IMR-90 (cell line): ENCODE measurements around the gene DCTN1. TPM values are rescaled to one million over a fixed set of nuclear protein-coding genes. Genes with fewer than 3 reads are reported as not detected.

Source experiments
- ATAC-seq: fragments of 200-7000 bp; cut with Tn5 transposase; 2 replicates; pipeline ENCODE4 v1.9.1; 2020; ENCODE audit warnings: low read depth, mild to moderate bottlenecking, moderate library complexity
- BruUV-seq: library from RNA; stranded (reverse); fragments of 400-500 nt; replicated peaks from 2 replicates; lab custom pipeline; 2021; lab: Mats Ljungman, UMichigan
- CTCF ChIA-PET: fragments of 300-600 bp; formaldehyde crosslinking; extraction: SDS; loops from one replicate; lab custom pipeline; 2021; ENCODE audit warnings: antibody characterized with exemption; lab: Yijun Ruan, JAX
- POLR2A ChIA-PET: fragments of 300-600 bp; sonication (Branson Sonifier 250); formaldehyde crosslinking; loops from one replicate; lab custom pipeline; 2022; ENCODE audit warnings: antibody characterized with exemption; ENCODE audit not compliant: unreplicated experiment; lab: Charles Lee
- DNase-seq: peaks from one replicate; pipeline ENCODE4 v3.0.0; 2013
- H2AFZ ChIP-seq: replicated peaks from 2 replicates; pipeline ENCODE3; 2013; ENCODE audit warnings: low read length, mild to moderate bottlenecking; ENCODE audit not compliant: poor library complexity
- H2AK5ac ChIP-seq: 2 replicates; pipeline ENCODE4 v1.6.1; 2013; ENCODE audit warnings: low read depth, low read length, inconsistent platforms
- H2AK9ac ChIP-seq: replicated peaks from 2 replicates; pipeline ENCODE3; 2013; ENCODE audit warnings: mild to moderate bottlenecking, low read depth, low read length, moderate library complexity; ENCODE audit not compliant: poor library complexity
- H2BK120ac ChIP-seq: 2 replicates; pipeline ENCODE4 v1.6.1; 2013; ENCODE audit warnings: low read depth, low read length, inconsistent platforms
- H2BK15ac ChIP-seq: 3 replicates; pipeline ENCODE4 v1.6.1; 2013; ENCODE audit warnings: low read depth, low read length, inconsistent platforms
- H2BK20ac ChIP-seq: 2 replicates; pipeline ENCODE4 v1.6.1; 2013; ENCODE audit warnings: low read depth, mild to moderate bottlenecking, inconsistent platforms, low read length, moderate library complexity
- H2BK5ac ChIP-seq: 2 replicates; pipeline ENCODE4 v1.6.1; 2013; ENCODE audit warnings: mild to moderate bottlenecking, low read depth, low read length, inconsistent platforms; ENCODE audit not compliant: poor library complexity, severe bottlenecking
- H3K14ac ChIP-seq: replicated peaks from 2 replicates; pipeline ENCODE4 v1.6.1; 2013; ENCODE audit warnings: low read depth, low read length, inconsistent platforms
- H3K18ac ChIP-seq: 2 replicates; pipeline ENCODE4 v1.6.1; 2013; ENCODE audit warnings: low read depth, low read length, control low read depth
- H3K23ac ChIP-seq: 2 replicates; pipeline ENCODE4 v1.6.1; 2013; ENCODE audit warnings: low read depth, low read length, inconsistent platforms
- H3K27ac ChIP-seq: 2 replicates; pipeline ENCODE4 v1.5.1; 2013; ENCODE audit warnings: mild to moderate bottlenecking, control low read depth, low read length; ENCODE audit not compliant: insufficient read depth
- H3K27me3 ChIP-seq: 2 replicates; pipeline ENCODE4 v1.6.1; 2013; ENCODE audit warnings: low read length; ENCODE audit not compliant: control insufficient read depth, insufficient read depth
- H3K36me3 ChIP-seq: 2 replicates; pipeline ENCODE4 v1.6.1; 2013; ENCODE audit warnings: low read length, mixed read lengths; ENCODE audit not compliant: control insufficient read depth, insufficient read depth
- H3K4ac ChIP-seq: 2 replicates; pipeline ENCODE4 v1.6.1; 2013; ENCODE audit warnings: low read depth, low read length, inconsistent platforms
- H3K4me1 ChIP-seq: 2 replicates; pipeline ENCODE4 v1.6.1; 2013; ENCODE audit warnings: low read length, mixed read lengths; ENCODE audit not compliant: control insufficient read depth, insufficient read depth
- H3K4me2 ChIP-seq: 2 replicates; pipeline ENCODE4 v1.6.1; 2013; ENCODE audit warnings: low read depth, mild to moderate bottlenecking, control low read depth, low read length, moderate library complexity
- H3K4me3 ChIP-seq: 2 replicates; pipeline ENCODE4 v1.5.1; 2013; ENCODE audit warnings: low read depth, mild to moderate bottlenecking, control low read depth, low read length, moderate library complexity; ENCODE audit not compliant: insufficient read depth
- H3K56ac ChIP-seq: 2 replicates; pipeline ENCODE4 v1.6.1; 2013; ENCODE audit warnings: low read length, inconsistent platforms; ENCODE audit not compliant: insufficient read depth; ENCODE audit errors: extremely low read depth
- H3K79me1 ChIP-seq, 2 experiments: 2 replicates each; pipeline ENCODE4 v1.6.1; 2013; ENCODE audit warnings: low read length in 2 of 2, inconsistent platforms in 1 of 2, low read depth in 1 of 2
- H3K9ac ChIP-seq: 2 replicates; pipeline ENCODE4 v1.6.1; 2013; ENCODE audit warnings: low read depth, low read length, control low read depth
- H3K9me1 ChIP-seq: 2 replicates; pipeline ENCODE4 v1.6.1; 2013; ENCODE audit warnings: low read length, inconsistent platforms; ENCODE audit not compliant: insufficient read depth
- H3K9me3 ChIP-seq: 2 replicates; pipeline ENCODE4 v1.6.1; 2013; ENCODE audit warnings: low read length; ENCODE audit not compliant: control insufficient read depth, insufficient read depth
- H4K20me1 ChIP-seq: 2 replicates; pipeline ENCODE4 v1.6.1; 2013; ENCODE audit warnings: low read length, inconsistent platforms; ENCODE audit not compliant: insufficient read depth
- H4K5ac ChIP-seq: 2 replicates; pipeline ENCODE4 v1.6.1; 2013; ENCODE audit warnings: mild to moderate bottlenecking, low read depth, low read length, control low read depth
- H4K8ac ChIP-seq, 2 experiments: 2 replicates each; pipeline ENCODE4 v1.6.1; 2013; ENCODE audit warnings: low read depth in 2 of 2, low read length in 2 of 2, control low read depth in 1 of 2, inconsistent platforms in 1 of 2
- H4K91ac ChIP-seq: 2 replicates; pipeline ENCODE4 v1.6.1; 2013; ENCODE audit warnings: low read depth, low read length, inconsistent platforms; ENCODE audit not compliant: insufficient read depth
- BHLHE40 ChIP-seq: fragments of 150-350 bp; IDR thresholded peaks from 2 replicates; pipeline ENCODE4 v1.6.1; 2016; ENCODE audit warnings: mild to moderate bottlenecking, low read depth, low read length
- CEBPB ChIP-seq: IDR thresholded peaks from 2 replicates; pipeline ENCODE4 v1.6.1; 2012; ENCODE audit warnings: low read depth, low read length, improper control_type of control experiment
- CHD1 ChIP-seq: IDR thresholded peaks from 2 replicates; pipeline ENCODE4 v1.6.1; 2012; ENCODE audit warnings: low read depth, low read length, improper control_type of control experiment
- FOS ChIP-seq: fragments of 150-350 bp; IDR thresholded peaks from 2 replicates; pipeline ENCODE4 v1.6.1; 2016; ENCODE audit warnings: low read depth, low read length
- MAFK ChIP-seq: IDR thresholded peaks from 2 replicates; pipeline ENCODE4 v1.6.1; 2012; ENCODE audit warnings: low read depth, low read length, improper control_type of control experiment
- MAZ ChIP-seq: IDR thresholded peaks from 2 replicates; pipeline ENCODE4 v1.6.1; 2012; ENCODE audit warnings: low read depth, mild to moderate bottlenecking, low read length, improper control_type of control experiment, moderate library complexity, borderline replicate concordance
- MXI1 ChIP-seq: IDR thresholded peaks from 2 replicates; pipeline ENCODE4 v1.6.1; 2012; ENCODE audit warnings: low read depth, mild to moderate bottlenecking, low read length, moderate library complexity, borderline replicate concordance
- NFE2L2 ChIP-seq: fragments of 150-350 bp; IDR thresholded peaks from 2 replicates; pipeline ENCODE4 v1.6.1; 2016; ENCODE audit warnings: low read depth, mild to moderate bottlenecking, low read length
- POLR2A ChIP-seq: IDR thresholded peaks from 2 replicates; pipeline ENCODE4 v1.6.1; 2012; ENCODE audit warnings: mild to moderate bottlenecking, low read depth, low read length
- RAD21 ChIP-seq: IDR thresholded peaks from 2 replicates; pipeline ENCODE4 v1.6.1; 2012; ENCODE audit warnings: low read length, improper control_type of control experiment
- RCOR1 ChIP-seq: IDR thresholded peaks from 2 replicates; pipeline ENCODE4 v1.6.1; 2012; ENCODE audit warnings: mild to moderate bottlenecking, low read length, improper control_type of control experiment; ENCODE audit not compliant: insufficient replicate concordance
- RFX5 ChIP-seq: IDR thresholded peaks from 2 replicates; pipeline ENCODE4 v1.8.0; 2012; ENCODE audit warnings: low read depth, mild to moderate bottlenecking, low read length, moderate library complexity
- SMC3 ChIP-seq: fragments of 150-350 bp; IDR thresholded peaks from 2 replicates; pipeline ENCODE4 v1.6.1; 2016; ENCODE audit warnings: low read depth, mild to moderate bottlenecking, antibody characterized with exemption, low read length, moderate library complexity
- WGBS, 2 experiments: methylation state at CpG; one replicate each; pipeline versions ENCODE4 v1.1.5 to v1.1.7; 2013; ENCODE audit warnings: missing lambda C conversion rate in 2 of 2; ENCODE audit not compliant: insufficient read length in 1 of 2; ENCODE audit errors: extremely low coverage in 2 of 2; 5-methylcytosine and 5-hydroxymethylcytosine counted together
- dilution Hi-C: fragments of 300-500 bp; cut with HindIII; formaldehyde crosslinking; loops from one replicate; pipeline ENCODE4 v1.14.3; 2018; ENCODE audit warnings: low sequenced_read_pairs; ENCODE audit not compliant: unreplicated experiment
- in situ Hi-C: fragments of 300-500 bp; cut with MboI; formaldehyde crosslinking; loops from 3 replicates; pipeline ENCODE4 v1.14.3; 2019; ENCODE audit warnings: low sequenced_read_pairs, inconsistent platforms, mixed read lengths
- intact Hi-C: fragments of 100-400 bp; cut with micrococcal nuclease; formaldehyde crosslinking; loops from 2 replicates; pipeline ENCODE4 v1.10.0; 2022
- polyA plus RNA-seq, 3 experiments: library from polyadenylated mRNA; depleted of rRNA; stranded (reverse); fragments of >200 nt; gene quantifications; 2 replicates each; pipeline ENCODE4 v1.2.3, GENCODE V29; 2012; ENCODE audit warnings: low replicate concordance in 1 of 3
- total RNA-seq: library from RNA; depleted of rRNA; stranded (reverse); fragments of >200 nt; gene quantifications from 2 replicates; pipeline ENCODE4 v1.2.3, GENCODE V29; 2012
- TF ChIP-seq, protein P1 (sequence below): fragments of 150-350 bp; IDR thresholded peaks from 2 replicates; pipeline ENCODE4 v1.6.1; 2016; ENCODE audit warnings: low read depth, mild to moderate bottlenecking, low read length, moderate library complexity, borderline replicate concordance
- TF ChIP-seq, protein P2 (sequence below): fragments of 150-350 bp; IDR thresholded peaks from 2 replicates; pipeline ENCODE4 v1.6.1; 2017; ENCODE audit warnings: mild to moderate bottlenecking, antibody characterized with exemption, low read length, low read depth
- TF ChIP-seq, protein P3 (sequence below): conservative IDR thresholded peaks from 2 replicates; pipeline ENCODE4 v1.5.1; 2012; ENCODE audit warnings: mild to moderate bottlenecking, low read depth, low read length, improper control_type of control experiment

Gene DCTN1
- total and polyA plus RNA-seq, 2 of the 4 experiments (the other 2 are of a cell fraction): 136 to 204 TPM

DNA sequence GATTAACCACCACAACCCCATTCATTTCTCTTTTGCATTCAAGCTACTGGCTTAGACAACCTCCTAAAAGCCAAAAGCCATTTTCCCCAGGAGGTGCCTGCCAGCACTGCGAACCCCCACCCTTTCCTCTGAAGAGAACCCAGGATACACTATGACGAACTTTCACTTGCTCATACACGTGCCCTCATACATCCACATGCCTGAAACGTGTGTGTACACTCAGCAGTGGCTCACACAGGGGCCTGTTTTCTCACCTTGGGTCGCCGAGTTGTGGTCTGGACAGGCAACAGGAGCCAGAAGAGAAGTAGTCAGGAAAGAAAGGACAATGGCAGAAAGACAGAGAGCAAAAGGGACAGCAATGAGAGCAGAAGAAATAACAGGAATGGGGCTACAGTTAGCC, 7.4 kb downstream of the DCTN1 start:
- no TSS peak for BruUV-seq
- H3K79me1 ChIP-seq: peaks cover 14 to 52% of the 10 kb centered on the region in 2 experiments
- no peak overlapping the region for H3K9ac ChIP-seq
- no peak overlapping the region for H3K56ac ChIP-seq
- H3K4me2 ChIP-seq: no peak overlapping the region
- no peak overlapping the region for H2AFZ ChIP-seq
- no peak overlapping the region for H3K27ac ChIP-seq
- H2BK5ac ChIP-seq: no peak overlapping the region
- H3K9me3 ChIP-seq: no peaks in the 10 kb centered on the region
- TF ChIP-seq BHLHE40: no peak
- TF ChIP-seq SMC3: no peak
- no peak for TF ChIP-seq FOS
- no peak for TF ChIP-seq RCOR1
- TF ChIP-seq MXI1: no peak
- no peak for TF ChIP-seq POLR2A
- no peak for TF ChIP-seq CHD1
- TF ChIP-seq, protein P1, sequence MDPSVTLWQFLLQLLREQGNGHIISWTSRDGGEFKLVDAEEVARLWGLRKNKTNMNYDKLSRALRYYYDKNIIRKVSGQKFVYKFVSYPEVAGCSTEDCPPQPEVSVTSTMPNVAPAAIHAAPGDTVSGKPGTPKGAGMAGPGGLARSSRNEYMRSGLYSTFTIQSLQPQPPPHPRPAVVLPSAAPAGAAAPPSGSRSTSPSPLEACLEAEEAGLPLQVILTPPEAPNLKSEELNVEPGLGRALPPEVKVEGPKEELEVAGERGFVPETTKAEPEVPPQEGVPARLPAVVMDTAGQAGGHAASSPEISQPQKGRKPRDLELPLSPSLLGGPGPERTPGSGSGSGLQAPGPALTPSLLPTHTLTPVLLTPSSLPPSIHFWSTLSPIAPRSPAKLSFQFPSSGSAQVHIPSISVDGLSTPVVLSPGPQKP: no peak
- TF ChIP-seq, protein P2, sequence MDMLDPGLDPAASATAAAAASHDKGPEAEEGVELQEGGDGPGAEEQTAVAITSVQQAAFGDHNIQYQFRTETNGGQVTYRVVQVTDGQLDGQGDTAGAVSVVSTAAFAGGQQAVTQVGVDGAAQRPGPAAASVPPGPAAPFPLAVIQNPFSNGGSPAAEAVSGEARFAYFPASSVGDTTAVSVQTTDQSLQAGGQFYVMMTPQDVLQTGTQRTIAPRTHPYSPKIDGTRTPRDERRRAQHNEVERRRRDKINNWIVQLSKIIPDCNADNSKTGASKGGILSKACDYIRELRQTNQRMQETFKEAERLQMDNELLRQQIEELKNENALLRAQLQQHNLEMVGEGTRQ: no peak
- TF ChIP-seq, protein P3, sequence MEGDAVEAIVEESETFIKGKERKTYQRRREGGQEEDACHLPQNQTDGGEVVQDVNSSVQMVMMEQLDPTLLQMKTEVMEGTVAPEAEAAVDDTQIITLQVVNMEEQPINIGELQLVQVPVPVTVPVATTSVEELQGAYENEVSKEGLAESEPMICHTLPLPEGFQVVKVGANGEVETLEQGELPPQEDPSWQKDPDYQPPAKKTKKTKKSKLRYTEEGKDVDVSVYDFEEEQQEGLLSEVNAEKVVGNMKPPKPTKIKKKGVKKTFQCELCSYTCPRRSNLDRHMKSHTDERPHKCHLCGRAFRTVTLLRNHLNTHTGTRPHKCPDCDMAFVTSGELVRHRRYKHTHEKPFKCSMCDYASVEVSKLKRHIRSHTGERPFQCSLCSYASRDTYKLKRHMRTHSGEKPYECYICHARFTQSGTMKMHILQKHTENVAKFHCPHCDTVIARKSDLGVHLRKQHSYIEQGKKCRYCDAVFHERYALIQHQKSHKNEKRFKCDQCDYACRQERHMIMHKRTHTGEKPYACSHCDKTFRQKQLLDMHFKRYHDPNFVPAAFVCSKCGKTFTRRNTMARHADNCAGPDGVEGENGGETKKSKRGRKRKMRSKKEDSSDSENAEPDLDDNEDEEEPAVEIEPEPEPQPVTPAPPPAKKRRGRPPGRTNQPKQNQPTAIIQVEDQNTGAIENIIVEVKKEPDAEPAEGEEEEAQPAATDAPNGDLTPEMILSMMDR: no peak
- no peak for TF ChIP-seq CEBPB
- TF ChIP-seq MAFK: no peak
- no peak for TF ChIP-seq RAD21
- TF ChIP-seq NFE2L2: no peak
- TF ChIP-seq RFX5: no peak
- no peak for TF ChIP-seq MAZ
- H4K20me1 ChIP-seq: peaks cover 26% of the 10 kb centered on the region
- ChIA-PET CTCF (no interaction called here), POLR2A (no interaction called here)
- H4K5ac ChIP-seq: no peak overlapping the region
- H4K91ac ChIP-seq: no peak overlapping the region
- no peaks in the 10 kb centered on the region for H3K27me3 ChIP-seq
- no peak overlapping the region for H3K18ac ChIP-seq
- no peak for ATAC-seq
- intact Hi-C loops (no loop called here), in situ Hi-C loops (no loop called here), dilution Hi-C loops (no loop called here)
- no peak overlapping the region for H3K23ac ChIP-seq
- no peak for DNase-seq
- no peak overlapping the region for H2AK5ac ChIP-seq
- H3K36me3 ChIP-seq: peaks cover 54% of the 10 kb centered on the region
- H3K4ac ChIP-seq: no peak overlapping the region
- no peak overlapping the region for H2BK15ac ChIP-seq
- no peak overlapping the region for H3K4me3 ChIP-seq
- H3K9me1 ChIP-seq: peaks cover 3% of the 10 kb centered on the region; the same call in 1 of the 2 replicates
- no peak overlapping the region for H3K14ac ChIP-seq
- H4K8ac ChIP-seq: no peak overlapping the region
- H2AK9ac ChIP-seq: no peak overlapping the region
- H3K4me1 ChIP-seq: peaks cover 3% of the 10 kb centered on the region; the same call in 1 of the 2 replicates
- 84% methylated on average over 4 of the region's 6 CpGs; no CpG with 5 or more reads in 1 of the 2 experiments for WGBS, 2 experiments
- H2BK120ac ChIP-seq: no peak overlapping the region
- no peak overlapping the region for H2BK20ac ChIP-seq
